PC-9 (cell line): ENCODE data around the gene CMTM8. TPM values are rescaled to one million over a fixed set of nuclear protein-coding genes. Genes with fewer than 3 reads are reported as not detected.

Experiments
- BruUV-seq: library from RNA; stranded (reverse); fragments of 400-500 nt; replicated peaks from 2 replicates; lab custom pipeline; 2021; lab: Mats Ljungman, UMichigan
- CTCF ChIA-PET: fragments of 300-600 bp; sonication (Branson Sonifier 250); formaldehyde crosslinking; loops from one replicate; lab custom pipeline; 2022; ENCODE audit warnings: antibody characterized with exemption; lab: Charles Lee
- POLR2A ChIA-PET: fragments of 300-600 bp; sonication (Branson Sonifier 250); formaldehyde crosslinking; loops from one replicate; lab custom pipeline; 2022; ENCODE audit warnings: antibody characterized with exemption; ENCODE audit not compliant: unreplicated experiment; lab: Charles Lee
- DNase-seq, 2 experiments: peaks; one replicate each; pipeline versions ENCODE4 v3.0.0 to v3.0.0-alpha.2; 2015 to 2022; ENCODE audit warnings: mixed read lengths in 1 of 2
- H2AFZ ChIP-seq: fragments of 200-600 bp; sonication (generic); 2 replicates; pipeline ENCODE4 v1.8.1; 2017; ENCODE audit warnings: antibody characterized with exemption
- H3F3A ChIP-seq: fragments of 200-600 bp; sonication (generic); 2 replicates; pipeline ENCODE4 v1.8.1; 2017; ENCODE audit warnings: antibody characterized with exemption, mild to moderate bottlenecking, low read depth; ENCODE audit not compliant: insufficient read depth
- H3K27ac ChIP-seq: fragments of 200-600 bp; sonication (generic); 2 replicates; pipeline ENCODE4 v1.6.1; 2016; ENCODE audit warnings: mixed run types
- H3K27me3 ChIP-seq: fragments of 200-600 bp; sonication (generic); 2 replicates; pipeline ENCODE4 v1.6.1; 2016; ENCODE audit warnings: low read depth, mixed run types; ENCODE audit not compliant: insufficient read depth
- H3K36me3 ChIP-seq: fragments of 200-600 bp; sonication (generic); 2 replicates; pipeline ENCODE4 v1.6.1; 2016; ENCODE audit warnings: low read depth, mixed run types
- H3K4me1 ChIP-seq: fragments of 200-600 bp; sonication (generic); replicated peaks from 2 replicates; pipeline ENCODE4 v1.6.1; 2016; ENCODE audit warnings: mixed run types; ENCODE audit not compliant: insufficient read depth
- H3K4me2 ChIP-seq: fragments of 200-600 bp; sonication (generic); 2 replicates; pipeline ENCODE4 v1.6.1; 2017; ENCODE audit warnings: mixed run types
- H3K4me3 ChIP-seq: fragments of 200-600 bp; sonication (generic); 2 replicates; pipeline ENCODE4 v1.6.1; 2016; ENCODE audit warnings: mixed run types
- H3K79me2 ChIP-seq: fragments of 200-600 bp; sonication (generic); 2 replicates; pipeline ENCODE4 v1.6.1; 2017; ENCODE audit warnings: low read depth, mixed run types
- H3K9me2 ChIP-seq: fragments of 200-600 bp; sonication (generic); 2 replicates; pipeline ENCODE4 v1.8.1; 2017; ENCODE audit warnings: mild to moderate bottlenecking; ENCODE audit not compliant: insufficient read depth
- H3K9me3 ChIP-seq: fragments of 200-600 bp; sonication (generic); 2 replicates; pipeline ENCODE4 v1.8.1; 2016; ENCODE audit warnings: low read depth; ENCODE audit not compliant: insufficient read depth
- H4K20me1 ChIP-seq: fragments of 200-600 bp; sonication (generic); 2 replicates; pipeline ENCODE4 v1.8.1; 2017; ENCODE audit not compliant: insufficient read depth
- EZH2 ChIP-seq: fragments of 200-600 bp; sonication (generic); IDR thresholded peaks from 2 replicates; pipeline ENCODE4 v1.8.0; 2017; ENCODE audit warnings: antibody characterized with exemption, low read depth
- intact Hi-C: fragments of 100-400 bp; cut with micrococcal nuclease; formaldehyde crosslinking; loops from one replicate; pipeline ENCODE4 v1.10.0; 2022; ENCODE audit not compliant: unreplicated experiment
- total RNA-seq: library from RNA; stranded (reverse); gene quantifications from 2 replicates; pipeline ENCODE4 v1.2.3, GENCODE V29; 2021
- TF ChIP-seq, protein P1 (sequence below): fragments of 200-600 bp; sonication (generic); conservative IDR thresholded peaks from 2 replicates; pipeline ENCODE4 v1.6.1; 2017; ENCODE audit warnings: mixed run types, antibody characterized with exemption, mild to moderate bottlenecking, moderate library complexity

The CMTM8 gene
- total RNA-seq, 1 experiment from 2014 or later = 17.8 TPM

GRCh38 chr3:32316976-32317375 is 78.5 kb downstream of the CMTM8 start:
- Histone ChIP-seq H3K4me2 (no peak overlapping the region), H3K27ac (no peak overlapping the region), H3K79me2 (no peaks in the 10 kb centered on the region), H3K4me1 (peaks cover 15% of the 10 kb centered on the region; the same call in 1 of the 2 replicates), H3K36me3 (no peaks in the 10 kb centered on the region), H2AFZ (no peak overlapping the region), H3F3A (peaks cover 5% of the 10 kb centered on the region; the same call in 1 of the 2 replicates), H3K27me3 (no peaks in the 10 kb centered on the region), H3K9me2 (no peaks in the 10 kb centered on the region), H3K4me3 (no peak overlapping the region), H4K20me1 (no peaks in the 10 kb centered on the region), H3K9me3 (no peaks in the 10 kb centered on the region)
- no TSS peak for BruUV-seq
- ChIA-PET POLR2A (no interaction called here), CTCF (no interaction called here)
- intact Hi-C loops = no loop called here
- DNase-seq = no peak
- TF ChIP-seq EZH2 = no peak
- TF ChIP-seq, protein P1, sequence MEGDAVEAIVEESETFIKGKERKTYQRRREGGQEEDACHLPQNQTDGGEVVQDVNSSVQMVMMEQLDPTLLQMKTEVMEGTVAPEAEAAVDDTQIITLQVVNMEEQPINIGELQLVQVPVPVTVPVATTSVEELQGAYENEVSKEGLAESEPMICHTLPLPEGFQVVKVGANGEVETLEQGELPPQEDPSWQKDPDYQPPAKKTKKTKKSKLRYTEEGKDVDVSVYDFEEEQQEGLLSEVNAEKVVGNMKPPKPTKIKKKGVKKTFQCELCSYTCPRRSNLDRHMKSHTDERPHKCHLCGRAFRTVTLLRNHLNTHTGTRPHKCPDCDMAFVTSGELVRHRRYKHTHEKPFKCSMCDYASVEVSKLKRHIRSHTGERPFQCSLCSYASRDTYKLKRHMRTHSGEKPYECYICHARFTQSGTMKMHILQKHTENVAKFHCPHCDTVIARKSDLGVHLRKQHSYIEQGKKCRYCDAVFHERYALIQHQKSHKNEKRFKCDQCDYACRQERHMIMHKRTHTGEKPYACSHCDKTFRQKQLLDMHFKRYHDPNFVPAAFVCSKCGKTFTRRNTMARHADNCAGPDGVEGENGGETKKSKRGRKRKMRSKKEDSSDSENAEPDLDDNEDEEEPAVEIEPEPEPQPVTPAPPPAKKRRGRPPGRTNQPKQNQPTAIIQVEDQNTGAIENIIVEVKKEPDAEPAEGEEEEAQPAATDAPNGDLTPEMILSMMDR = no peak

DNA sequence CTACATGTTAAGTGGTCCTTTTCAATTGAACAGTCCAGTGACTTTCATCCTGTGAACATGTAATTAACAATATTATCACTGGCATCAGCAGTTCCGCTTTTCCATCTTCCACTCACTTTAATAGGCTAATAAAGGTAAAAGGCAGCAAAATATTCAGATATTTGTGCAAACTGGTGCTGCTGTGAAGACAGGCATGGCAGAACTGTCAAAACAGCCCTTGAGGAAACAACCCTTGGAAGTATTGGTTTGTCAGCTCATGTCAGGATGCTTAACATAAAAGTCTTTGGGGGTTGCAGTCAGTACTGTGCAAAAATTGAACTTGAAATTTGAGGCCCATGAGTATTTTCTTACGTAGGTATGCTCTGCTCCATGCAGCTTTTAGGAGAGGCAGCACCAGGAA is 81.1 kb downstream of the CMTM8 start:
- no peaks in the 10 kb centered on the region for H3F3A ChIP-seq
- H3K9me3 ChIP-seq = no peaks in the 10 kb centered on the region

GRCh38 chr3:32320080-32320479 is 81.6 kb downstream of the CMTM8 start:
- POLR2A ChIA-PET = no interaction called here
- no peaks in the 10 kb centered on the region for H3K9me3 ChIP-seq
- DNase-seq = no peak
- H3K27ac ChIP-seq = no peak overlapping the region
- no TSS peak for BruUV-seq
- intact Hi-C loops = no loop called here
- CTCF ChIA-PET = no interaction called here
- no peak for TF ChIP-seq EZH2
- TF ChIP-seq, protein P1 = no peak
- no peaks in the 10 kb centered on the region for H3K36me3 ChIP-seq
- H3K27me3 ChIP-seq = no peaks in the 10 kb centered on the region
- H3K4me2 ChIP-seq = no peak overlapping the region
- no peaks in the 10 kb centered on the region for H4K20me1 ChIP-seq
- no peaks in the 10 kb centered on the region for H3K79me2 ChIP-seq
- H3K4me1 ChIP-seq = no peaks in the 10 kb centered on the region
- no peaks in the 10 kb centered on the region for H3F3A ChIP-seq
- no peaks in the 10 kb centered on the region for H3K9me2 ChIP-seq
- no peak overlapping the region for H2AFZ ChIP-seq
- no peak overlapping the region for H3K4me3 ChIP-seq

More for the DNA sequence above, 81.1 kb downstream of the CMTM8 start:
- Histone ChIP-seq H3K4me2 (no peak overlapping the region), H3K27ac (no peak overlapping the region), H4K20me1 (no peaks in the 10 kb centered on the region), H3K4me1 (no peaks in the 10 kb centered on the region), H3K79me2 (no peaks in the 10 kb centered on the region), H2AFZ (no peak overlapping the region), H3K27me3 (no peaks in the 10 kb centered on the region), H3K36me3 (no peaks in the 10 kb centered on the region), H3K9me2 (no peaks in the 10 kb centered on the region), H3K4me3 (no peak overlapping the region)
- ChIA-PET POLR2A (no interaction called here), CTCF (no interaction called here)
- TF ChIP-seq EZH2 = no peak
- TF ChIP-seq, protein P1 = no peak
- BruUV-seq = no TSS peak
- intact Hi-C loops = no loop called here
- no peak for DNase-seq
